Activated CD4-positive, alpha-beta T cell treated with anti-CD3 and anti-CD28 coated beads, Interleukin-2, Interleukin-4, amounts not matched to agents 100 ng/mL and 50 ng/mL, durations not matched to agents 16 hours and 8 hours (primary cell): Measurements from ENCODE around the gene SLC2A9.
"Not testable (repeated sequence)": the region's sequence is repeated elsewhere in the genome, so short reads cannot be mapped to it uniquely, and the experiment has no call there.

Experiments
- DNase-seq: peaks from one replicate; pipeline ENCODE4 v3.0.0-alpha.2; 2020; ENCODE audit warnings: low spot score

SLC2A9 gene

DNA sequence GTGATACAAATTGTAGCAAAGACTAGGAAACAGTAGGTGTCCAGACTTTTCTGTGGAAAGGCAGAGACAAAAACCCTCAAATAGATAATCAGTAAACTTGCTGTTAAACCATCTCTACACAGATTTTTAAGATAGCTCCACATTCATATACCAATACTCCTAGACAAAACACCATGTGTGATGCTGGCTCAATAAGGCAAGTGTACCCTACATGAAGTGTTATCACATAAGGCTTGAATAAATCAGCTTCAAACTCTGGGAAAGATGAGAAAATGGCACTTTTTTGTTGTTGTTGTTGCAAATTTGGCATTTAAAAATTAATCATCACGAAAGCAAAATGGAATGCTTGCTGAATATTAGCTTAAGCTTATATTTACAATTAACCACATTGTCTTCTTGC, 194.7 kb downstream of the SLC2A9 start:
- DNase-seq: no peak

DNA sequence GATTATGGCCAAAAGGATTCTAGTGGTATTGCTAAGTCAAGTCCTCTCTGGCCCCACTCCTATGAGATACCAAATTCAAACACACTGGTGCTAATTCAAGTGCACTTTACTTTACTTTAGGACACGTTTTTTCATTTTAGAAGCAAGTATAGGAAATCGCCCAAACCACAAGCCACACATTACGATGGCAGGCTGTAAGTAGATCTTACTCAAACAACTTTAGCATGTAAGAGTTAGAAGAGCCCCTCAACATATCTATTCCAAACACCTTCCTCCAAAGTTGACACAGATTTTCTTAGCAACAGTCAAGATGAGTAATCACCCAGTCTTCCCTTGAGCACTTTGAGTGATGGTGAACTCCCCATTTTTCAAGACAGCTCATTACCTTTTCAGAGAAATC, 196.2 kb downstream of the SLC2A9 start:
- DNase-seq: peak; percentile 71

DNA sequence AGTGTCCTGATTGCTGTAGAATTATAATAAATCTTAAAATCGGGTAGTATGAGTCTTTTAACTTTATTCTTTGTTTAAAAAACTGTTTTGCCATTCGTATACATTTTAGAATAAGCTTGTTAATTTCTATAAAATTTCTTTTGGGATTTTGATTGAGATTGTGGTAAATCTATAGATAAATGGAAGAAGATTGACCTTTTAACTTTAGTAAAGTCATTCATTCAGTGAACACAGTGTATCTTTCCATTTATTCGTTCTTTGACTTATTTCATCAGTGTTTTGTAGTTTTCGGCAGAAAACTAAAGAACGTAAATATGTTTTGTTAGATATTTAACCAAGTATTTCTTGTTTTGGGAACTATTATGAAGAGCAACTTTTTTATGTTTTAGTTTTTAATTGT, 201.0 kb downstream of the SLC2A9 start:
- DNase-seq: no peak

DNA sequence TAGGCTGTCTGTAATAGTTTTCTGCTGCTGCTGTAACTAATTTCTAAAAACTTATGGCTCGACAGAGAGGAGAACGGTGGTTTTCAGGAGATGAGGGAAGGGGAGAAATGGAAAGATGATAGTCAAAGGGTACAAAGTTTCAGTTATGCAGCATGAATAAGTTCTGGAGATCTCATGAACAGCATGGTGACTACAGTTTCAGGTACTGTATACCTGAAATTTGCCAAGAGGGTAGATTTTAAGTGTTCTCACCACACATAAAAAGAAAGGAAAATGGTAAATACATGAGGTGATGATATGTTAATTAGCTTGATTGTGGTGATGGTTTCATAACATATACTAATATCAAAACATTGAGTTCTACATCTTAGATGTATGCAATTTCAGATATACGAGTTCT, 205.0 kb downstream of the SLC2A9 start:
- DNase-seq: no peak

DNA sequence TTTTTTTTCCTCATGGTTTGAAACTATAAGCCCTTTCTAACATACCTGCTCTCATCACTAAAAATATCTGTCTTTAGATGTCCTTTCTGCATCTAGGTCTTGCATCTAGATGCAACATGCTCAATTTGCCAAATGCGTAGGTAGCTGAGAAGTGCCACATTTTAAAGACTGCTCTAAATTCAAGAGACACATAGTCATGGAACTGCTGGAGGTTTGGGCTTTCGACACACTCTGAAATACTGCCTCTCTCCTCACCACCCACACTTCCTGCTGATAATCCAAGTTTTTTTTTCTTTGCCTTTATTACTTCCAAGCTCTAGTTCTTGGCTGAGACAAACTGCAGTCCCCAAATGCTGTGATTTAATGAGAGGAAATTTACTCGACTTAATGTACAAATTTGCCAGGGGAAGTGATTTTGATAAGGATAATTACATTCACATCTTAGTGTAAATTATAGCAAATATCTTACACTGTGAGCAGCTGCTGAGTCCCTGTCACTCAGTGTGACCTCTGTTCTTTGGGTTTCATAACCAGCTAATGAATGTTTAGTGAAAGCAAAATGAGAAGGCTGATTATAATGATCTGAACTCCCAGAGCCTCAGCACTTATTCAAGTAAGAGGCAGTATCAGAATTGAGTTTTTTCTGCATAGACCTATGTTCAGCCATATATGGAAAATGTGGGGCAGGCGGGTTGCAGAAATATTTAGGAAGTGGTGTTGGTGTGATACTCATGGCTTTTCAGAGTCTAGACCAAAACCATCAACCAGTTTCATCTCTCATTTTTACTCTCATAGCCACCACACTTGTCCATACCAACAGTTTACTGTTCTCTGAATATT, 208.6 kb downstream of the SLC2A9 start:
- DNase-seq: peak; percentile 31

DNA sequence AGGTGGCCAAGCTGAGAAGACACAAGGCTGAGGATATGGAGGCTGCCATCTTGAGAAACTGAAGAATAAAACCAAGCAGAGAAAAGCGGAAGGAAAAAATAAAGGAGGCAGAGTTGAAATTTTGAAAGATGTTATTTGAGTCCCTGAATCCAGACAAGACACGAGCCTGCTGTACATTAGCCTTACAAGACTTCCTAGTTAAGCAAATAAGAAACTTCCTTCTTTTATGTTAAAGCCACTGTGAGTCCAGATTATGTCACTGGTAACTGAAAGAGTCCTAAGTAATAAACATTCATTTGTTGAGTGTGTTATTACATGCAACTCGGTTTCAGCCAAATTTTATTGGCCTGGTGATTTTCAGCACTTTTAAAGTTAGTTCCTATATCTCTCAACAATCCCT, 209.5 kb downstream of the SLC2A9 start:
- no peak for DNase-seq

DNA sequence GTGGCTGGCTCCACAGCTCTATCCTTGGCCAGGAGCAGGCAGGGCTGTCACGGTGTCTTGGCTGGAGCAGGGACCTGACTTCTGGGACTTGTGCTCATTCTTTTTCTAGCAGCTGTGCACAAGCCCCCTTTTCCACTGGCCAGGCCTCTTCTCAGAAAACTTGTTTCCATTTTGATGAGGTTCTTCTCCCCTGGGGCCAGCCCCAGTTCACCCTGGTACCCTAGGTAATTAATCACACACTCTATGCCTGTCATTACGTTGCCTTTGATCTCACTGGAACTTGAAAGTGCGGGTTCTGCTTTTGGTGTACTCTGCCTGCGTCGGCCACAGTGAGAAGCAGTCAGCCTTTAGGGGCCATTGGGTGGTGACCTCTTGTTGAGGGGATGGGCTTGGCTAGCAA, 213.2 kb downstream of the SLC2A9 start:
- DNase-seq: no peak

DNA sequence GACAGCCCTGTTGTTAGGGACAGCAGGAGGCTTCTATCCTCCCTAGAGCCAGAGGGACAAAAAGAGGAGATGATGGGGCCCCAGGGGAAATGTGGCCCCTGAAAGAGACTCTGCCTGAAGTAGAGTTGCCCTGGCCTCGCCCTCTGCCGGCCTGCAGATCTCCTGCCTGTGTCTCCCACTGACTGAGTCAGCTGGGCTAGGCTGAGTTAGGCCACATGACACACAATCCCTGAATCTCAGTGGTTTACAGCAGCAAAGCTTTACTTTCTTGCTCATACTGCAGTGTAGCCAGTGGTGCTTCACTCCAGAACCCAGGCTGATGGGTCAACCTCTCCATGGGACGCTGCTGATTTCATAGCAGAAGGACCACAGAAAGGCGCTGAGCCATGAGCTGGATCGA, 216.4 kb downstream of the SLC2A9 start:
- no peak for DNase-seq

DNA sequence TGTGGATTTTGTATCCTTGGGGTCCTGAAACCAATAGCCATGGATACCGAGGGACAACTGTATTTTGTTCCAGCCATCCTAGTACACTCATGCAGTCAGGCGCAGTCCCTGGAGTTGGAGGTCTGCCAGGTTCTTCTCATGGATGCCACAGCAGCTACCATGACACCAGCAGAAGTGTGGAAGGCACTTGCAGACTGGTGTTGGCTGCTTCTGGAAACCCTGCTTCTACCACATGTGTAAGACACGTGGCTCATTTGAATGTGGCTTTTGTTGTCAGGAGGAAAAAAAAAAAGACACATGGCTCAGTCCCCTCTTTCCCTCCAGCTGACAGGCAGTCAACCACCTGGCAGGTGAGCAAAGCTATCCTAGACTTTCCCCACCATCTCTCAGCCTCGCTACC, 220.4 kb downstream of the SLC2A9 start:
- DNase-seq: no peak

DNA sequence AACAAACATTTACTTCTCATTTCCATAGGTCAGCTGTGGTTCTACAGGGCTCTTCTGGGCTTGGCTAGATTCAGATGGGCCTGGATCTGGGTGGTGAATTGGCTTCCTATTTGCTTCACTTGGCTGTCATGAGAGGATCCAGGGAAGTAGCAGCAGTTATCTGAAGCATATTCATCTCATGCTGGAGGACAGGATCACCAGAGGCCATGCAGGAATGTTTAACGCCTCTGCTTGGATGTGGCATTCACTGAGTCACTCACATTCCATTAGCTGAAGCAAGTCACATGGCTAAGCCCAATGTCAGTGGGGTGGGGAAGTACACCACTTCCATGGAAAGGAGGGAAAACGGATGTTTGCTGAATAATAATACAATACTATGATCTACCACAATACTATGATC, 224.7 kb downstream of the SLC2A9 start:
- DNase-seq: not testable (repeated sequence)

DNA sequence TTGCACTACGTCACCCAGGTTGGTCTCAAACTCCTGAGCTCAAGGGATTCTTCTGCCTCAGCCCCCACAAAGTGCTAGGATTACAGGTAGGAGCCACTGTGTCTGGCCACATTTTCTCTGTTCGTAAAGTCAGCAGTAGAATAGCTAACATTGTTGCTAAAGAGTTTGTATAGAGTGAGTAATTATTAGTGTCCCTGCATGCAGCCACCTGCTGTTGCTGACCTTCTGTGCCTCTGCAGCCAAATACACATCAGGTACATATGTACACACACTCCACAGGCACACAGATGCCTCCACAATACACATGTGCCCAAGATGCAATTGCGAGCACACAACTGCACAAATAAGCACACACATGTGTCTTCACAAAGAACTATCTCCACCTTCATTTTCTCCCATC, 228.9 kb downstream of the SLC2A9 start:
- no peak for DNase-seq

DNA sequence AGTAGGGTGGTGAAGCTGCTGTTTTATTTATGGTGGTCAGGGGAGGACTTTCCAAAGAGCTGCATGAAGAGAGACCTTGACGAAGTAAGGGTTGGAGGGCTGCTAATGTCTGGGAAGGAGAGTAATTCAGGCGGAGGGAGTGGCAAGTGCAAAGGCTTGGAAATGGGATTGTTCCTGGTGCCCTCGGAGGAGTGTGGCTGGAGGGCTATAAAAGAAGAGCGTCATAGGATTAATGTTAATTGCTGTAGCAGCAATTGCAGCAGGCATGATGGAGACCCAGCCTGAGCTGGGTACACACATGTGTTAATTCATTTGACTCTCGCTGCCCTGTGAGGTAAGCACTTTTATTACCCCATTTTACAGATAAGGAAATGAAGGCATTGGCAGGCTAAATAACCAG, 235.4 kb downstream of the SLC2A9 start:
- not testable (repeated sequence) for DNase-seq

DNA sequence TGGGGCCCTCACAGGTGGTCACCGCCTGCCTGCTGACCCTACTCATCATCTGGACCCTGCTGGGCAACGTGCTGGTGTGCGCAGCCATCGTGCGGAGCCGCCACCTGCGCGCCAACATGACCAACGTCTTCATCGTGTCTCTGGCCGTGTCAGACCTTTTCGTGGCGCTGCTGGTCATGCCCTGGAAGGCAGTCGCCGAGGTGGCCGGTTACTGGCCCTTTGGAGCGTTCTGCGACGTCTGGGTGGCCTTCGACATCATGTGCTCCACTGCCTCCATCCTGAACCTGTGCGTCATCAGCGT, 239.2 kb downstream of the SLC2A9 start:
- DNase-seq: no peak

DNA sequence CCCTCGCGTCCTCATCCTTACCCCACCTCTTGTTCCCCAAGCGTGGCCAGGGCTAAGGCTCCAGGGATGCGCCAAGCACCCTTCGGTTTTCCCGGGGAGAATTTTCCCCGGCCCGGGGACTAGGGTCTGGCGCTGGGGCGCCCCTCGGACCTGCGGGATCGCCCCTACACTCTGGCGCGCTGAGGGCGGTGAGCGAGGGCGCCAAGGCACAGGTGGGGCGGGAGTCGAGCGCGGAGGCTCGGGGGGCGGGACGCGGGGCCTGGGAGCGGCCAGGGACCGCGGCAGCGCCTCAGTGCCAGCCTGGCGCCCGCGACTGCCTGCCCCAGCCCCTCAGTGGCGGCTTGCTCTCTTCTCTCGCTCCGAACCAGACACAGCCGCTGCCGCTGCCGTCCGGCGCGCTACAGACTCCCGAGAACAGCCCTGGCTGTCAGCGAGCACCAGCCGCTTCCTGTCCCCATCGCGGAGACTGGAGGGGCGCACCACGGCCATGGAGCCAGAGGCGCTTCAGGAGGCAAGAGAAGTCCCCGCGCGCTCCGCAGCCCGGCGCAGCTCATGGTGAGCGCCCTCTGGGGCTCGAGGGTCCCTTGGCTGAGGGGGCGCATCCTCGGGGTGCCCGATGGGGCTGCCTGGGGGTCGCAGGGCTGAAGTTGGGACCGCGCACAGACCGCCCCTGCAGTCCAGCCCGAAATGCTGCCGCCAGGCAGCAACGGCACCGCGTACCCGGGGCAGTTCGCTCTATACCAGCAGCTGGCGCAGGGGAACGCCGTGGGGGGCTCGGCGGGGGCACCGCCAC, 239.8 kb downstream of the SLC2A9 start, which contains the start of gene DRD5:
Gene DRD5 (plus strand): TSS at position 292 of the 793 bp plus-strand sequence. CDS start 396 bp downstream, at position 688.
- DNase-seq: no peak
